GM12874 (cell line): ENCODE data around the gene RHOBTB3.

ENCODE experiments used
- CTCF ChIP-seq: IDR thresholded peaks from 2 replicates; pipeline ENCODE4 v1.5.1; 2011; ENCODE audit warnings: low read depth, mild to moderate bottlenecking, control low read depth, low read length, moderate library complexity; ENCODE audit not compliant: insufficient read depth

RHOBTB3 gene

GRCh38 chr5:95825495-95825894, 94.4 kb downstream of the RHOBTB3 start:
- TF ChIP-seq CTCF: no peak

GRCh38 chr5:95826949-95827891, 96.1 kb downstream of the RHOBTB3 start:
- no peak for TF ChIP-seq CTCF

GRCh38 chr5:95827892-95828246, 96.7 kb downstream of the RHOBTB3 start:
- no peak for TF ChIP-seq CTCF

- no peak for TF ChIP-seq CTCF
Observed at GRCh38 chr5:95830226-95830625, 99.1 kb downstream of the RHOBTB3 start.

- TF ChIP-seq CTCF: no peak
Observed at GRCh38 chr5:95832664-95833063, 101.5 kb downstream of the RHOBTB3 start.

GRCh38 chr5:95835682-95836385, 104.7 kb downstream of the RHOBTB3 start:
- TF ChIP-seq CTCF: no peak

GRCh38 chr5:95836544-95836943, 105.4 kb downstream of the RHOBTB3 start:
- no peak for TF ChIP-seq CTCF
